SK-N-SH (cell line): ENCODE results near the gene LDAF1. TPM values are rescaled to one million over a fixed set of nuclear protein-coding genes. Genes with fewer than 3 reads are reported as not detected.
A peak's percentile ranks its signal among the peaks of the same experiment; 100 is the strongest.
"Not testable (repeated sequence)": the region's sequence is repeated elsewhere in the genome, so short reads cannot be mapped to it uniquely, and the experiment has no call there.

Source experiments
- CTCF ChIA-PET: fragments of 300-600, 350-600 bp; formaldehyde crosslinking; extraction: SDS; loops from one replicate; lab custom pipeline; 2021; lab: Yijun Ruan, JAX
- POLR2A ChIA-PET: fragments of 350-600 bp; sonication (Branson Sonifier 250); formaldehyde crosslinking; extraction: SDS; loops from one replicate; lab custom pipeline; 2020; ENCODE audit warnings: antibody characterized with exemption, inconsistent platforms; lab: Yijun Ruan, JAX
- DNase-seq: peaks from one replicate; pipeline ENCODE4 v3.0.0; 2012
- H2AFZ ChIP-seq: fragments of 200-600 bp; sonication (generic); 2 replicates; pipeline ENCODE4 v1.8.1; 2016; ENCODE audit warnings: antibody characterized with exemption, mild to moderate bottlenecking, low read depth
- H3F3A ChIP-seq: fragments of 200-600 bp; sonication (generic); replicated peaks from 2 replicates; pipeline ENCODE3; 2016; ENCODE audit warnings: antibody characterized with exemption, mild to moderate bottlenecking; ENCODE audit not compliant: insufficient read depth
- H3K27ac ChIP-seq, 2 experiments: fragments of 200-500 bp in 1 of 2; fragments of 200-600 bp in 1 of 2; sonication (Bioruptor generic) in 1 of 2; sonication (generic), shearing (Covaris generic) in 1 of 2; 2 replicates each; pipeline versions ENCODE4 v1.5.1 to v1.6.1; 2014 to 2016; ENCODE audit warnings: low read depth in 2 of 2, inconsistent platforms in 1 of 2, low read length in 1 of 2, mild to moderate bottlenecking in 1 of 2, mixed read lengths in 1 of 2
- H3K27me3 ChIP-seq: fragments of 200-600 bp; sonication (generic), shearing (Covaris generic); 2 replicates; pipeline ENCODE4 v1.6.1; 2016; ENCODE audit warnings: mixed run types; ENCODE audit not compliant: insufficient read depth
- H3K36me3 ChIP-seq, 2 experiments: fragments of 200-500 bp in 1 of 2; fragments of 200-600 bp in 1 of 2; sonication (Bioruptor generic) in 1 of 2; sonication (generic) in 1 of 2; replicated peaks in 1 of 2; 2 replicates each; pipeline versions ENCODE3 to v1.5.1; 2014 to 2016; ENCODE audit warnings: low read length in 1 of 2, mild to moderate bottlenecking in 1 of 2; ENCODE audit not compliant: insufficient read depth in 2 of 2, control insufficient read depth in 1 of 2
- H3K4me1 ChIP-seq, 2 experiments: fragments of 200-500 bp in 1 of 2; fragments of 200-600 bp in 1 of 2; sonication (Bioruptor generic) in 1 of 2; sonication (generic), shearing (Covaris generic) in 1 of 2; 2 replicates each; pipeline versions ENCODE4 v1.5.1 to v1.6.1; 2014 to 2016; ENCODE audit warnings: low read depth in 1 of 2, low read length in 1 of 2, mixed run types in 1 of 2; ENCODE audit not compliant: insufficient read depth in 2 of 2, control insufficient read depth in 1 of 2
- H3K4me2 ChIP-seq: fragments of 200-600 bp; sonication (generic), shearing (Covaris generic); 2 replicates; pipeline ENCODE4 v1.6.1; 2017; ENCODE audit warnings: mixed run types
- H3K4me3 ChIP-seq, 2 experiments: fragments of 200-500 bp in 1 of 2; fragments of 200-600 bp in 1 of 2; sonication (Bioruptor generic) in 1 of 2; sonication (generic), shearing (Covaris generic) in 1 of 2; 2 replicates each; pipeline versions ENCODE4 v1.5.1 to v1.8.1; 2014 to 2016; ENCODE audit warnings: low read depth in 2 of 2, inconsistent platforms in 1 of 2, low read length in 1 of 2, mild to moderate bottlenecking in 1 of 2, mixed read lengths in 1 of 2, moderate library complexity in 1 of 2
- H3K79me2 ChIP-seq: fragments of 200-600 bp; sonication (generic); 2 replicates; pipeline ENCODE4 v1.8.1; 2017; ENCODE audit warnings: mild to moderate bottlenecking; ENCODE audit not compliant: insufficient read depth
- H3K9ac ChIP-seq: fragments of 200-600 bp; sonication (generic); 2 replicates; pipeline ENCODE4 v1.6.1; 2017; ENCODE audit warnings: mixed run types
- H3K9me2 ChIP-seq: fragments of 200-600 bp; sonication (generic); 2 replicates; pipeline ENCODE4 v1.6.1; 2017; ENCODE audit warnings: mixed run types
- H3K9me3 ChIP-seq: fragments of 200-600 bp; sonication (generic); 2 replicates; pipeline ENCODE4 v1.6.1; 2017; ENCODE audit warnings: mixed run types, mild to moderate bottlenecking, moderate library complexity
- H4K20me1 ChIP-seq: fragments of 200-600 bp; sonication (generic); 2 replicates; pipeline ENCODE4 v1.6.1; 2017; ENCODE audit warnings: mild to moderate bottlenecking, mixed run types; ENCODE audit not compliant: insufficient read depth
- CHD2 ChIP-seq: fragments of 150-350 bp; IDR thresholded peaks from 2 replicates; pipeline ENCODE4 v1.6.1; 2018; ENCODE audit warnings: low read length; ENCODE audit not compliant: partially characterized antibody
- CTCF ChIP-seq: fragments of 200-600 bp; sonication (generic); IDR thresholded peaks from 2 replicates; pipeline ENCODE4 v1.6.1; 2017; ENCODE audit warnings: antibody characterized with exemption, mild to moderate bottlenecking, moderate library complexity
- FOSL2 ChIP-seq: IDR thresholded peaks from 2 replicates; pipeline ENCODE4 v1.4.0; 2012; ENCODE audit warnings: low read depth, mild to moderate bottlenecking, moderate library complexity, borderline replicate concordance
- GABPA ChIP-seq: IDR thresholded peaks from 2 replicates; pipeline ENCODE4 v1.4.0; 2012; ENCODE audit warnings: low read depth, mild to moderate bottlenecking
- MEF2A ChIP-seq: IDR thresholded peaks from 2 replicates; pipeline ENCODE4 v1.4.0; 2012; ENCODE audit warnings: low read depth, borderline replicate concordance
- POLR2AphosphoS5 ChIP-seq: IDR thresholded peaks from 2 replicates; pipeline ENCODE4 v1.6.1; 2012; ENCODE audit warnings: low read depth, low read length
- RAD21 ChIP-seq: IDR thresholded peaks from 2 replicates; pipeline ENCODE4 v1.6.1; 2012; ENCODE audit warnings: mild to moderate bottlenecking, low read length
- RCOR1 ChIP-seq: fragments of 150-350 bp; IDR thresholded peaks from 2 replicates; pipeline ENCODE4 v1.6.1; 2017; ENCODE audit warnings: antibody characterized with exemption, low read length
- SMC3 ChIP-seq: IDR thresholded peaks from 2 replicates; pipeline ENCODE4 v1.6.1; 2012; ENCODE audit warnings: low read depth, low read length, improper control_type of control experiment
- WGBS: methylation state at CpG from one replicate; pipeline ENCODE4 v1.1.6; 2017; ENCODE audit warnings: low lambda C conversion rate; 5-methylcytosine and 5-hydroxymethylcytosine counted together
- polyA plus RNA-seq, 3 experiments: library from polyadenylated mRNA; depleted of rRNA; stranded (reverse); fragments of >200 nt; gene quantifications; 2 replicates each; pipeline ENCODE4 v1.2.3, GENCODE V29; 2012
- TF ChIP-seq, protein P1 (sequence below): IDR thresholded peaks from 2 replicates; pipeline ENCODE4 v1.6.1; 2012; ENCODE audit warnings: mild to moderate bottlenecking, low read depth, low read length, moderate library complexity

Gene LDAF1
- polyA plus RNA-seq, 1 of the 3 experiments (the other 2 are of a cell fraction): 10.0 TPM

DNA sequence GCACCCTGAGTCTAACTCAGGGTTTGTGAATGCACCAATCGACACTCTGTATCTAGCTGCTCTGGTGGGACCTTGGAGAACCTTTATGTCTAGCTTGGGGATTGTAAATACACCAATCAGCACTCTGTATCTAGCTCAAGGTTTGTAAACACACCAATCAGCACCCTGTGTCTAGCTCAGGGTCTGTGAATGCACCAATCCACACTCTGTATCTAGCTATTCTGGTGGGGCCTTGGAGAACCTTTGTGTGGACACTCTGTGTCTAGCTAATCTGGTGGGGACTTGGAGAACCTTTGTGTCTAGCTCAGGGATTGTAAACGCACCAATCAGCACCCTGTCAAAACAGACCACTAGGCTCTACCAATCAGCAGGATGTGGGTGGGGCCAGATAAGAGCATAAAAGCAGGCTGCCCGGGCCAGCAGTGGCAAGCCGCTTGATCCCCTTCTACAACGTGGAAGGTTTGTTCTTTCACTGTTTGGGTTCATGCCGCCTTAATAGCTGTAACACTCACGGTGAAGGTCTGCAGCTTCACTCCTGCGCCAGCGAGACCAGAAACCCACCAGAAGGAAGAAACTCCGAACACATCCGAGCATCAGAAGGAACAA, 5.2 kb upstream of the LDAF1 start:
- WGBS: 83% methylated on average over 8 of the region's 11 CpGs

GRCh38 chr16:21156011-21156410, 2.5 kb upstream of the LDAF1 start:
- CTCF ChIA-PET: interaction anchor here (1.0 to 7.7 kb wide), 17 partner anchors 11 to 1528 kb away, joined by 3 to 84 read pairs (median 5); partner anchors contain the start of gene CRYM

More for the DNA sequence above, 5.2 kb upstream of the LDAF1 start:
- H3F3A ChIP-seq, DNase-seq, H3K36me3 ChIP-seq, H3K9me2 ChIP-seq, H3K79me2 ChIP-seq, H2AFZ ChIP-seq, H4K20me1 ChIP-seq, H3K9me3 ChIP-seq, H3K4me3 ChIP-seq, H3K27me3 ChIP-seq, H3K27ac ChIP-seq, POLR2A ChIA-PET, H3K4me2 ChIP-seq, H3K9ac ChIP-seq: not testable (repeated sequence)
- CTCF ChIA-PET: interaction anchor here (1.1 to 2.1 kb wide), 3 partner anchors 35 to 148 kb away, joined by 3 to 9 read pairs (median 4); no protein-coding TSS in a partner anchor
- H3K4me1 ChIP-seq: peaks cover 6 to 11% of the 10 kb centered on the region in 2 experiments; a peak in 3 of 4 replicates

GRCh38 chr16:21156767-21157467, 1.6 kb upstream of the LDAF1 start:
- H3K9me3 ChIP-seq: no peaks in the 10 kb centered on the region
- no peak overlapping the region; the same call in 1 of the 2 replicates for H2AFZ ChIP-seq
- peaks cover 6 to 11% of the 10 kb centered on the region in 2 experiments; a peak in 3 of 4 replicates for H3K4me1 ChIP-seq
- peaks cover 8% of the 10 kb centered on the region for H3F3A ChIP-seq
- TF ChIP-seq POLR2AphosphoS5: no peak
- 0 out of 2 replicates have a peak, but pooled peaks have one; percentile 34 for TF ChIP-seq RCOR1
- TF ChIP-seq GABPA: no peak
- TF ChIP-seq, protein P1, sequence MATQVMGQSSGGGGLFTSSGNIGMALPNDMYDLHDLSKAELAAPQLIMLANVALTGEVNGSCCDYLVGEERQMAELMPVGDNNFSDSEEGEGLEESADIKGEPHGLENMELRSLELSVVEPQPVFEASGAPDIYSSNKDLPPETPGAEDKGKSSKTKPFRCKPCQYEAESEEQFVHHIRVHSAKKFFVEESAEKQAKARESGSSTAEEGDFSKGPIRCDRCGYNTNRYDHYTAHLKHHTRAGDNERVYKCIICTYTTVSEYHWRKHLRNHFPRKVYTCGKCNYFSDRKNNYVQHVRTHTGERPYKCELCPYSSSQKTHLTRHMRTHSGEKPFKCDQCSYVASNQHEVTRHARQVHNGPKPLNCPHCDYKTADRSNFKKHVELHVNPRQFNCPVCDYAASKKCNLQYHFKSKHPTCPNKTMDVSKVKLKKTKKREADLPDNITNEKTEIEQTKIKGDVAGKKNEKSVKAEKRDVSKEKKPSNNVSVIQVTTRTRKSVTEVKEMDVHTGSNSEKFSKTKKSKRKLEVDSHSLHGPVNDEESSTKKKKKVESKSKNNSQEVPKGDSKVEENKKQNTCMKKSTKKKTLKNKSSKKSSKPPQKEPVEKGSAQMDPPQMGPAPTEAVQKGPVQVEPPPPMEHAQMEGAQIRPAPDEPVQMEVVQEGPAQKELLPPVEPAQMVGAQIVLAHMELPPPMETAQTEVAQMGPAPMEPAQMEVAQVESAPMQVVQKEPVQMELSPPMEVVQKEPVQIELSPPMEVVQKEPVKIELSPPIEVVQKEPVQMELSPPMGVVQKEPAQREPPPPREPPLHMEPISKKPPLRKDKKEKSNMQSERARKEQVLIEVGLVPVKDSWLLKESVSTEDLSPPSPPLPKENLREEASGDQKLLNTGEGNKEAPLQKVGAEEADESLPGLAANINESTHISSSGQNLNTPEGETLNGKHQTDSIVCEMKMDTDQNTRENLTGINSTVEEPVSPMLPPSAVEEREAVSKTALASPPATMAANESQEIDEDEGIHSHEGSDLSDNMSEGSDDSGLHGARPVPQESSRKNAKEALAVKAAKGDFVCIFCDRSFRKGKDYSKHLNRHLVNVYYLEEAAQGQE: 0 out of 2 replicates have a peak, but pooled peaks have one; percentile 30
- TF ChIP-seq CHD2: peak; percentile 33
- TF ChIP-seq SMC3: peak; percentile 63
- peak; percentile 80 for TF ChIP-seq CTCF
- peak; percentile 89 for TF ChIP-seq RAD21
- TF ChIP-seq MEF2A: no peak
- TF ChIP-seq FOSL2: no peak
- H3K4me2 ChIP-seq: no peak overlapping the region
- ChIA-PET CTCF (interaction anchor here (0.7 to 7.7 kb wide), 31 partner anchors 8 to 1527 kb away, joined by 3 to 84 read pairs (median 4); partner anchors contain the start of gene CRYM), POLR2A (interaction anchor here (0.6 to 1.0 kb wide), 2 partner anchors 119 to 144 kb away, joined by 3 read pairs; no protein-coding TSS in a partner anchor)
- H3K9ac ChIP-seq: no peak overlapping the region
- no peaks in the 10 kb centered on the region for H4K20me1 ChIP-seq
- H3K27me3 ChIP-seq: no peaks in the 10 kb centered on the region
- no peaks in the 10 kb centered on the region for H3K36me3 ChIP-seq
- H3K9me2 ChIP-seq: no peaks in the 10 kb centered on the region
- no peaks in the 10 kb centered on the region for H3K79me2 ChIP-seq
- 57% methylated on average over 6 of the region's 6 CpGs for WGBS
- H3K27ac ChIP-seq: no peak overlapping the region
- no peak overlapping the region for H3K4me3 ChIP-seq
- peak; percentile 85 for DNase-seq

More at GRCh38 chr16:21156011-21156410, 2.5 kb upstream of the LDAF1 start:
- H3K9ac ChIP-seq, H3K4me2 ChIP-seq, H4K20me1 ChIP-seq, H3K27ac ChIP-seq, H3K27me3 ChIP-seq, H2AFZ ChIP-seq, H3F3A ChIP-seq, H3K9me2 ChIP-seq, POLR2A ChIA-PET, H3K4me3 ChIP-seq, H3K79me2 ChIP-seq, H3K9me3 ChIP-seq, DNase-seq, H3K36me3 ChIP-seq: not testable (repeated sequence)
- 0% methylated on average over 1 of the region's 1 CpG for WGBS
- peaks cover 6 to 11% of the 10 kb centered on the region in 2 experiments; a peak in 3 of 4 replicates for H3K4me1 ChIP-seq
